ENCODE data around the gene ZNF117. TPM values are rescaled to one million over a fixed set of nuclear protein-coding genes. Genes with fewer than 3 reads are reported as not detected.

Gene ZNF117
- total and polyA plus RNA-seq, 2 donors (not counting 3 experiments of a cell fraction or from before 2014, with no cell fraction given), result 5.9 to 12.6 TPM

GRCh38 chr7:65006094-65006992, 15.5 kb upstream of the ZNF117 start, which contains the start of gene ERV3-1:
TSS of gene ERV3-1 (minus strand) at chr7:65006687. CDS start at chr7:64993026, 13,661 bp downstream.
- Histone ChIP-seq H3K79me2 (ENCODE audit: control insufficient read depth, insufficient read depth, low read length) (peaks cover 40% of the 10 kb centered on the region), H3K9ac (replicated peaks; ENCODE audit: extremely low read depth, insufficient read depth, low read length) (peak within 1 kb of the TSS; percentile 89), H3K4me1 (ENCODE audit: control insufficient read depth, extremely low read depth, insufficient read depth, low read length) (peaks cover 15% of the 10 kb centered on the region), H3K4me2 (ENCODE audit: insufficient read depth, low read length) (peak within 1 kb of the TSS; percentile 90), H4K20me1 (replicated peaks; ENCODE audit: control insufficient read depth, extremely low read depth, insufficient read depth, low read length) (no peaks in the 10 kb centered on the region), H2AFZ (ENCODE audit: low read depth, low read length) (peak within 1 kb of the TSS; percentile 94), H3K27ac (ENCODE audit: insufficient read depth, low read depth, low read length) (peak within 1 kb of the TSS; percentile 86), H3K36me3 (ENCODE audit: control insufficient read depth in 2 of 2, extremely low read depth in 1 of 2, insufficient read depth in 2 of 2, low read length in 2 of 2) (no peaks in the 10 kb centered on the region), H3K9me1 (replicated peaks; ENCODE audit: control insufficient read depth, extremely low read depth, insufficient read depth, low read length) (no peaks in the 10 kb centered on the region), H3K9me3 (replicated peaks; ENCODE audit: control insufficient read depth, insufficient read depth, low read length) (peaks cover 3% of the 10 kb centered on the region), H3K27me3 (ENCODE audit: control insufficient read depth in 2 of 2, insufficient read depth in 2 of 2, low read length in 2 of 2) (no peaks in the 10 kb centered on the region), H3K4me3 (replicated peaks in 1 of 3; ENCODE audit: insufficient read depth in 1 of 3, low read depth in 1 of 3, low read length in 3 of 3) (peak within 1 kb of the TSS; percentile 75 to 94 (median 85))
- DNase-seq (ENCODE audit: low read depth, low spot score) (peak; percentile 95), FAIRE-seq (peak; percentile 98)
- BruUV-seq (replicated peaks), result TSS peak; percentile 51
- dilution Hi-C loops (cut with MboI; ENCODE audit: extremely low pct_ligation_motif_present, low sequenced_read_pairs), result no loop called here
- intact Hi-C loops (cut with micrococcal nuclease), result loop anchor here (1.0 to 10.0 kb wide), 2 partner anchors 32 to 102 kb away; partner anchors contain the start of gene ZNF273
- ChIA-PET CTCF (interaction anchor here (1.4 kb wide), 1 partner anchor 301 kb away, joined by 3 read pairs; no protein-coding TSS in a partner anchor), POLR2A (interaction anchor here (0.6 to 1.5 kb wide), 3 partner anchors 32 to 103 kb away, joined by 3 to 5 read pairs (median 4); no protein-coding TSS in a partner anchor)
- TF ChIP-seq JUN (IDR thresholded peaks at IDR 0.05; ENCODE audit: borderline replicate concordance, insufficient read depth, insufficient read length, low read depth), result no peak
- TF ChIP-seq MYC (IDR thresholded peaks at IDR 0.05; ENCODE audit: low read depth, low read length), result no peak
- peak; percentile 78 for TF ChIP-seq POLR2AphosphoS5 (IDR thresholded peaks at IDR 0.05; ENCODE audit: insufficient read depth, low read depth, low read length)
- peak; percentile 94 for TF ChIP-seq POLR2A (IDR thresholded peaks at IDR 0.05; ENCODE audit: low read depth, low read length)

GRCh38 chr7:65004575-65004974, 13.7 kb upstream of the ZNF117 start:
- Histone ChIP-seq H3K27me3 (ENCODE audit: control insufficient read depth in 2 of 2, insufficient read depth in 2 of 2, low read length in 2 of 2) (no peaks in the 10 kb centered on the region), H3K36me3 (ENCODE audit: control insufficient read depth in 2 of 2, extremely low read depth in 1 of 2, insufficient read depth in 2 of 2, low read length in 2 of 2) (no peaks in the 10 kb centered on the region), H3K9me1 (replicated peaks; ENCODE audit: control insufficient read depth, extremely low read depth, insufficient read depth, low read length) (no peaks in the 10 kb centered on the region), H4K20me1 (replicated peaks; ENCODE audit: control insufficient read depth, extremely low read depth, insufficient read depth, low read length) (no peaks in the 10 kb centered on the region), H3K4me2 (ENCODE audit: insufficient read depth, low read length) (peak overlapping the region; percentile 90), H2AFZ (ENCODE audit: low read depth, low read length) (no peak overlapping the region), H3K4me3 (replicated peaks in 1 of 3; ENCODE audit: insufficient read depth in 1 of 3, low read depth in 1 of 3, low read length in 3 of 3) (peak overlapping the region in 1 of 3 experiments; percentile 85), H3K79me2 (ENCODE audit: control insufficient read depth, insufficient read depth, low read length) (peaks cover 42% of the 10 kb centered on the region), H3K9me3 (replicated peaks; ENCODE audit: control insufficient read depth, insufficient read depth, low read length) (peaks cover 3% of the 10 kb centered on the region), H3K27ac (ENCODE audit: insufficient read depth, low read depth, low read length) (no peak overlapping the region), H3K4me1 (ENCODE audit: control insufficient read depth, extremely low read depth, insufficient read depth, low read length) (peaks cover 18% of the 10 kb centered on the region), H3K9ac (replicated peaks; ENCODE audit: extremely low read depth, insufficient read depth, low read length) (no peak overlapping the region)
- FAIRE-seq (no peak), DNase-seq (ENCODE audit: low read depth, low spot score) (no peak)
- no TSS peak for BruUV-seq (replicated peaks)
- intact Hi-C loops (cut with micrococcal nuclease), result loop anchor here (10.0 kb wide), 1 partner anchor 100 kb away; the partner anchor contains the start of gene ZNF273
- ChIA-PET POLR2A (no interaction called here), CTCF (no interaction called here)
- TF ChIP-seq POLR2A (IDR thresholded peaks at IDR 0.05; ENCODE audit: low read depth, low read length), result no peak
- TF ChIP-seq, protein P1, sequence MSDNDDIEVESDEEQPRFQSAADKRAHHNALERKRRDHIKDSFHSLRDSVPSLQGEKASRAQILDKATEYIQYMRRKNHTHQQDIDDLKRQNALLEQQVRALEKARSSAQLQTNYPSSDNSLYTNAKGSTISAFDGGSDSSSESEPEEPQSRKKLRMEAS (IDR thresholded peaks at IDR 0.05; ENCODE audit: insufficient read depth, insufficient read length), result no peak
- no peak for TF ChIP-seq JUN (IDR thresholded peaks at IDR 0.05; ENCODE audit: borderline replicate concordance, insufficient read depth, insufficient read length, low read depth)
- no peak for TF ChIP-seq POLR2AphosphoS5 (IDR thresholded peaks at IDR 0.05; ENCODE audit: insufficient read depth, low read depth, low read length)
- no peak for TF ChIP-seq MYC (IDR thresholded peaks at IDR 0.05; ENCODE audit: low read depth, low read length)
- TF ChIP-seq GATA2 (IDR thresholded peaks at IDR 0.05; ENCODE audit: insufficient read depth, insufficient read length, low read depth, low read length), result no peak
- no peak for TF ChIP-seq CTCF (IDR thresholded peaks at IDR 0.05; ENCODE audit: extremely low read depth in 1 of 2, insufficient read depth in 1 of 2, low read depth in 1 of 2, low read length in 2 of 2)
- TF ChIP-seq FOS (IDR thresholded peaks at IDR 0.05; ENCODE audit: borderline replicate concordance, insufficient read depth, low read length), result no peak
- TF ChIP-seq EZH2 (IDR thresholded peaks at IDR 0.05; ENCODE audit: borderline replicate concordance, low read depth, low read length, severe bottlenecking), result no peak
- dilution Hi-C loops (cut with MboI; ENCODE audit: extremely low pct_ligation_motif_present, low sequenced_read_pairs), result no loop called here
